Measurements from ENCODE around the gene DPH1.

GRCh38 chr17:2020721-2021120, 9.2 kb upstream of the DPH1 start:
- TF ChIP-seq POLR2A (IDR thresholded peaks at IDR 0.05; ENCODE audit: low read length): no peak
- no peak for TF ChIP-seq GATA1 (IDR thresholded peaks at IDR 0.05; ENCODE audit: low read depth, low read length)

Measured in erythroblast (primary cell).